ENCODE measurements around the gene JAKMIP1.

The JAKMIP1 gene

DNA sequence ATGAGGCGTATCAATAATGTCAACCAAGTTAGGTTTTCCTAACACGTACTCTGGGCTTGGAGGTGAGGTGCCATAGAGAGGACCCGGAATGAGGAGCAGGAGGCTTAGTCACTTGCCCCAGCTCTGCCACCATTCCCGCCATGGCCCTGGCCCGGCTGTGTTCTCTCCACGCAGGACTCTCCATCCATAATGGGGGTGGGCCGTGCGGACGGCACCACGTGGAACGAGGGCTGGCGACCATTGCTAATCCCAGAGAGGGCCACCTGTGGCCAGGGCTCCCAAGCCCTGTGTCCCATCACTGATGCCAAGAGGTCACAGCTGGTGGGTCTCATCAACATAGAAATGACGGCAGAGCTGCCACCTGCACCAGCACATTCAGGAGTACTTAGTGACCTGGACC lies 76.4 kb downstream of the JAKMIP1 start:
- H3K36me3 Mint-ChIP-seq, result no peaks in the 10 kb centered on the region
- H3K27me3 Mint-ChIP-seq, result no peaks in the 10 kb centered on the region
- ATAC-seq (ENCODE audit: low read depth) (no peak), DNase-seq (ENCODE audit: low spot score in 2 of 2) (no peak)
- no peaks in the 10 kb centered on the region for H3K4me1 Mint-ChIP-seq
- H3K4me3 Mint-ChIP-seq, result no peak overlapping the region
- no peaks in the 10 kb centered on the region for H3K9me3 Mint-ChIP-seq
- H3K27ac Mint-ChIP-seq, result no peak overlapping the region

GRCh38 chr4:6123541-6123940 lies 76.8 kb downstream of the JAKMIP1 start:
- H3K36me3 Mint-ChIP-seq, result no peaks in the 10 kb centered on the region
- H3K4me3 Mint-ChIP-seq, result no peak overlapping the region
- no peak for DNase-seq (ENCODE audit: low spot score in 2 of 2)
- ATAC-seq (ENCODE audit: low read depth), result no peak
- H3K9me3 Mint-ChIP-seq, result no peaks in the 10 kb centered on the region
- no peaks in the 10 kb centered on the region for H3K27me3 Mint-ChIP-seq
- no peak overlapping the region for H3K27ac Mint-ChIP-seq
- no peaks in the 10 kb centered on the region for H3K4me1 Mint-ChIP-seq

- Mint-ChIP-seq H3K4me1 (no peaks in the 10 kb centered on the region), H3K9me3 (no peaks in the 10 kb centered on the region), H3K27ac (no peak overlapping the region), H3K36me3 (no peaks in the 10 kb centered on the region), H3K27me3 (no peaks in the 10 kb centered on the region), H3K4me3 (no peak overlapping the region)
- ATAC-seq (ENCODE audit: low read depth), result no peak
- no peak for DNase-seq (ENCODE audit: low spot score in 2 of 2)
Measured at GRCh38 chr4:6123116-6123515, 77.2 kb downstream of the JAKMIP1 start.

GRCh38 chr4:6122496-6122895 lies 77.9 kb downstream of the JAKMIP1 start:
- Mint-ChIP-seq H3K27ac (no peak overlapping the region), H3K9me3 (no peaks in the 10 kb centered on the region), H3K27me3 (no peaks in the 10 kb centered on the region), H3K4me3 (no peak overlapping the region), H3K4me1 (no peaks in the 10 kb centered on the region), H3K36me3 (no peaks in the 10 kb centered on the region)
- DNase-seq (ENCODE audit: low spot score in 2 of 2) (no peak), ATAC-seq (ENCODE audit: low read depth) (no peak)

DNA sequence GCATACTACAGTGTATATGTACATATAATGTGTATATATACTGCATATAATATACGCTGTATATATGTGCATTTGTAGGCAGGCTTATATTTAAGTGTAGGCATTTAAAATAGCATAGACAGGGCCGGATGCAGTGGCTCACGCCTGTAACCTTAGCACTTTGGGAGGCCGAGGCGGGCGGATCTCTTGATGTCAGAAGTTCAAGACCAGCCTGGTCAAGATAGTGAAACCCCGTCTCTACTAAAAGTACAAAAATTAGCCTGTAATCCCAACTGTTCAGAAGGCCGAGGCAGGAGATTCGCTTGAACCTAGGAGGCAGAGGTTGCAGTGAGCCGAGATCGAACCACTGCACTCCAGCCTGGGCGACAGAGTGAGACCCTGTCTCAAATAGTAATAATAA lies 78.4 kb downstream of the JAKMIP1 start:
- DNase-seq (ENCODE audit: low spot score in 2 of 2) (no peak), ATAC-seq (ENCODE audit: low read depth) (no peak)
- no peak overlapping the region for H3K4me3 Mint-ChIP-seq
- no peak overlapping the region for H3K27ac Mint-ChIP-seq
- no peaks in the 10 kb centered on the region for H3K27me3 Mint-ChIP-seq
- H3K4me1 Mint-ChIP-seq, result no peaks in the 10 kb centered on the region
- no peaks in the 10 kb centered on the region for H3K9me3 Mint-ChIP-seq
- no peaks in the 10 kb centered on the region for H3K36me3 Mint-ChIP-seq

DNA sequence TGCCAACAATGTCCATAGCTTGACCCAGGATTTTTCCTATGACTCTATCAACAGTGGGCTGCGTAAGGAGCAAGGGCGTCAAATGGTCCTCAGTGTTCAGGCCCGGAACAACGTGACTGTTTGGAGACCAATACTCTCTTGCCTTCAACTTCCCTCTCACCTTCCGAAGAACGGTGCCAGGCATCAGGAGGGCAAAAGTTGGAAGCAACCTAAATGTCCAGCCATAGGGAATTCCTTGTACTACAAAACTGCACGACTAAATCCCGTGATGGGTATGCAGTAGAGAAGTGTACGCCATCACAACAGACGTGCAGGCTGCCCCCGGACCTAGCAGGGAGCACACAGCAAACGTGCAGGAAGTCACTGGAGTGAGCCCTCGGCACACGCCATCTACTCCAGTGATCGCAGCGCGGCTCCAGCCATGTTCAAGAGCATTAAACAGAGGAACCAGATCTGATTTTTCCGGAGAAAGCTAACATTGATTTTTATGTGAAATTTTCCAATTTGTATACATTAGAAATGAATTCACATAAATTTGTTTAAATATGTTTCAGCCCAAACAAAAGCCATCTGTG lies 79.0 kb downstream of the JAKMIP1 start:
- Mint-ChIP-seq H3K9me3 (no peaks in the 10 kb centered on the region), H3K4me1 (no peaks in the 10 kb centered on the region), H3K27ac (no peak overlapping the region), H3K36me3 (no peaks in the 10 kb centered on the region), H3K4me3 (no peak overlapping the region), H3K27me3 (no peaks in the 10 kb centered on the region)
- ATAC-seq (ENCODE audit: low read depth) (no peak), DNase-seq (ENCODE audit: low spot score in 2 of 2) (no peak)

- no peaks in the 10 kb centered on the region for H3K4me1 Mint-ChIP-seq
Measured at GRCh38 chr4:6120361-6120760, 80.0 kb downstream of the JAKMIP1 start.

GRCh38 chr4:6119507-6120020 lies 80.8 kb downstream of the JAKMIP1 start:
- no peaks in the 10 kb centered on the region for H3K36me3 Mint-ChIP-seq
- no peak overlapping the region for H3K27ac Mint-ChIP-seq
- DNase-seq (ENCODE audit: low spot score in 2 of 2) (no peak), ATAC-seq (ENCODE audit: low read depth) (no peak)
- H3K27me3 Mint-ChIP-seq, result peaks cover 1% of the 10 kb centered on the region
- no peaks in the 10 kb centered on the region for H3K4me1 Mint-ChIP-seq
- no peaks in the 10 kb centered on the region for H3K9me3 Mint-ChIP-seq
- H3K4me3 Mint-ChIP-seq, result no peak overlapping the region

More at GRCh38 chr4:6120361-6120760, 80.0 kb downstream of the JAKMIP1 start:
- no peaks in the 10 kb centered on the region for H3K9me3 Mint-ChIP-seq
- H3K27ac Mint-ChIP-seq, result no peak overlapping the region
- H3K27me3 Mint-ChIP-seq, result no peaks in the 10 kb centered on the region
- DNase-seq (ENCODE audit: low spot score in 2 of 2), result no peak
- no peaks in the 10 kb centered on the region for H3K36me3 Mint-ChIP-seq
- ATAC-seq (ENCODE audit: low read depth), result no peak
- H3K4me3 Mint-ChIP-seq, result no peak overlapping the region

GRCh38 chr4:6118201-6118600 lies 82.1 kb downstream of the JAKMIP1 start:
- ATAC-seq (ENCODE audit: low read depth) (no peak), DNase-seq (ENCODE audit: low spot score in 2 of 2) (no peak)
- Mint-ChIP-seq H3K9me3 (peaks cover 2% of the 10 kb centered on the region), H3K36me3 (no peaks in the 10 kb centered on the region), H3K27ac (no peak overlapping the region), H3K4me1 (no peaks in the 10 kb centered on the region), H3K27me3 (peaks cover 4% of the 10 kb centered on the region), H3K4me3 (no peak overlapping the region)

GRCh38 chr4:6116696-6117285 lies 83.6 kb downstream of the JAKMIP1 start:
- Mint-ChIP-seq H3K36me3 (no peaks in the 10 kb centered on the region), H3K4me3 (no peak overlapping the region), H3K27ac (no peak overlapping the region), H3K27me3 (peaks cover 4% of the 10 kb centered on the region), H3K4me1 (no peaks in the 10 kb centered on the region), H3K9me3 (peaks cover 2% of the 10 kb centered on the region)
- ATAC-seq (ENCODE audit: low read depth), result no peak
- no peak for DNase-seq (ENCODE audit: low spot score in 2 of 2)

DNA sequence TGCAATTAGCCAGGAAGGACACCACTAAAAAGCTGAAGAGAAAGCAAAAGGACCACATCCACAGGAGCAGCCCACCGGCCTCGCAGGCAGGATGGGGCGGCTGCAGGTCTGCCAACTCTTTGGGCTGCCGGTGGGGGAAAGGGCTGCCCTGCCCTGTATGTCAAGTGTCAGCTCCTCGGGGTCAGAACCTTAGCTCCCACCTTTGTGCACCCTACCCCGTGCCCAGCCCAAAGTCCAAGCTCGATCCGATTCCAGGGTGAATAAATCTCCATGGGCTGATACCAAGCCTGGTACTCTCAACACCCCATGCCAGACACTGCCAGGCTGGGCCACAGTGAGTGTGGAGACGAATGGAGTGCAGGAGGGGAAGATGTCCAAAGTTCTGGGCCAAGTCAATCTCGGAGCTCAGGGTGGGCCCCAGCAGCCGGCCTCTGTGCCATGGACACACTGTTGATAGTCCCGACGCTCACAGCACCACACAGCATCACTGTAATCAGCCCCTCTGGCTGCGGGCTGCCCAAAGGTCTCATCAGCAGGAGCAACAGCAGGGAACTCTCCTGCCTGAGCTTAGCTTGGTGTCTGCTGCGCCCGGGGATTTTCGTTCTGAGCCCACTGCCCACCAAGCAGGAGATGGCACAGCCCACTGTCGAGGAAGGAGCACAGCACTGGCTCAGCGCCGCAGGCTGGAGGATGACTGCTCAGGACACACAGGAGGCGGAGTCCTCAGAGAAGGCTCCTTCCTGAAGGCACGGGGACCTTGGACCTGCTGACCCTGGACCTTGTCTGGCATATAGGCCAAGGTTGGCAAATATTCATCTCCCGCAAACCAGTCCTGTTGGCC lies 84.4 kb downstream of the JAKMIP1 start:
- ATAC-seq (ENCODE audit: low read depth) (no peak), DNase-seq (ENCODE audit: low spot score in 2 of 2) (no peak)
- H3K27me3 Mint-ChIP-seq, result peaks cover 4% of the 10 kb centered on the region
- H3K9me3 Mint-ChIP-seq, result peaks cover 2% of the 10 kb centered on the region
- no peak overlapping the region for H3K27ac Mint-ChIP-seq
- no peaks in the 10 kb centered on the region for H3K36me3 Mint-ChIP-seq
- no peaks in the 10 kb centered on the region for H3K4me1 Mint-ChIP-seq
- H3K4me3 Mint-ChIP-seq, result no peak overlapping the region

DNA sequence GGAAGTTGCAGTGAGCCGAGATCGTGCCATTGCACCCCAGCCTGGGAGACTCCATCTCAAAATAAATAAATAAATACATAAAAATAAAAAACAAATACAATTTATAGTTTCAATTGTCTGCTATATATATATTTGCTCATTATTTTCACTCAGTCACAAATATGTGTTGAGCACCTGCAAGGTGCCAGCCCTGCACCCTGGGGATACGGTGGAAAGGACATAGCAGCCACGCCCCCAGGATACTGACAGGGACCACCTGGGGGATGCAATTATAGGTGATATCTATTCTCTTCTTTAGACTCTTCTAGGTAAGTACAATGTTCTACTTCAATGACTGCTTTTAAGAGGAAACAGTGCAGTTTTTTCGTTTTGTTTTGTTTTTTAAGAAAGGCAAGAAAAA lies 85.0 kb downstream of the JAKMIP1 start:
- no peak overlapping the region for H3K27ac Mint-ChIP-seq
- H3K4me1 Mint-ChIP-seq, result no peaks in the 10 kb centered on the region
- no peak overlapping the region for H3K4me3 Mint-ChIP-seq
- no peaks in the 10 kb centered on the region for H3K36me3 Mint-ChIP-seq
- H3K27me3 Mint-ChIP-seq, result peaks cover 4% of the 10 kb centered on the region
- H3K9me3 Mint-ChIP-seq, result peaks cover 2% of the 10 kb centered on the region
- no peak for DNase-seq (ENCODE audit: low spot score in 2 of 2)
- ATAC-seq (ENCODE audit: low read depth), result no peak

GRCh38 chr4:6114601-6115000 lies 85.7 kb downstream of the JAKMIP1 start:
- no peaks in the 10 kb centered on the region for H3K36me3 Mint-ChIP-seq
- H3K27ac Mint-ChIP-seq, result no peak overlapping the region
- ATAC-seq (ENCODE audit: low read depth) (no peak), DNase-seq (ENCODE audit: low spot score in 2 of 2) (no peak)
- H3K27me3 Mint-ChIP-seq, result peaks cover 4% of the 10 kb centered on the region
- no peaks in the 10 kb centered on the region for H3K4me1 Mint-ChIP-seq
- peaks cover 2% of the 10 kb centered on the region for H3K9me3 Mint-ChIP-seq
- H3K4me3 Mint-ChIP-seq, result no peak overlapping the region

GRCh38 chr4:6114181-6114580 lies 86.2 kb downstream of the JAKMIP1 start:
- Mint-ChIP-seq H3K27ac (no peak overlapping the region), H3K4me1 (no peaks in the 10 kb centered on the region), H3K4me3 (no peak overlapping the region), H3K27me3 (peaks cover 4% of the 10 kb centered on the region), H3K9me3 (peaks cover 2% of the 10 kb centered on the region), H3K36me3 (no peaks in the 10 kb centered on the region)
- no peak for ATAC-seq (ENCODE audit: low read depth)
- no peak for DNase-seq (ENCODE audit: low spot score in 2 of 2)

Measured in memory B cell (primary cell).